ENCODE measurements around the gene MYH16.

MYH16 gene

DNA sequence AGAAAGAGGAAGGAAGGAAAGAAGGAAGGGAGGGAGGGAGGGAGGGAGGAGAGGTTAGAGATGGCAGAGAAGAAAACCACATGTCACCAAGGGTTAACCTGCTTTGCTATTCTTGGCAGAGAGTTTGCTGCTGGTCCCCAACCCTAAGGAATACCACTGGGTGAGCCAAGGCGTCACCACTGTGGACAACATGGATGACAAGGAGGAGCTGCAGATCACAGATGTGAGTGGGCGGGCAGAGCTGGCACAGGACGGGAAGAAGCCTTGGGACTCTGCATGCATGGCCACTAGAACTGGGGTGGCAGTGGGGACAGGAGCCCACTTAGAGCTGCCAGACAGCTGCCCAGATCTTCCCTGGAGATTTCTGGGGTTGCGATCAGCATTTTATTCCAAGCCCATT, 17.2 kb upstream of the MYH16 start:
- TF ChIP-seq, protein P1, sequence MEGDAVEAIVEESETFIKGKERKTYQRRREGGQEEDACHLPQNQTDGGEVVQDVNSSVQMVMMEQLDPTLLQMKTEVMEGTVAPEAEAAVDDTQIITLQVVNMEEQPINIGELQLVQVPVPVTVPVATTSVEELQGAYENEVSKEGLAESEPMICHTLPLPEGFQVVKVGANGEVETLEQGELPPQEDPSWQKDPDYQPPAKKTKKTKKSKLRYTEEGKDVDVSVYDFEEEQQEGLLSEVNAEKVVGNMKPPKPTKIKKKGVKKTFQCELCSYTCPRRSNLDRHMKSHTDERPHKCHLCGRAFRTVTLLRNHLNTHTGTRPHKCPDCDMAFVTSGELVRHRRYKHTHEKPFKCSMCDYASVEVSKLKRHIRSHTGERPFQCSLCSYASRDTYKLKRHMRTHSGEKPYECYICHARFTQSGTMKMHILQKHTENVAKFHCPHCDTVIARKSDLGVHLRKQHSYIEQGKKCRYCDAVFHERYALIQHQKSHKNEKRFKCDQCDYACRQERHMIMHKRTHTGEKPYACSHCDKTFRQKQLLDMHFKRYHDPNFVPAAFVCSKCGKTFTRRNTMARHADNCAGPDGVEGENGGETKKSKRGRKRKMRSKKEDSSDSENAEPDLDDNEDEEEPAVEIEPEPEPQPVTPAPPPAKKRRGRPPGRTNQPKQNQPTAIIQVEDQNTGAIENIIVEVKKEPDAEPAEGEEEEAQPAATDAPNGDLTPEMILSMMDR (IDR thresholded peaks at IDR 0.05; ENCODE audit: unreplicated experiment in 3 of 3) = no peak
- Mint-ChIP-seq H3K27me3 (ENCODE audit: low read depth) (peaks cover 3% of the 10 kb centered on the region), H3K27ac (no peak overlapping the region), H3K9me3 (no peaks in the 10 kb centered on the region), H3K4me1 (no peaks in the 10 kb centered on the region), H3K4me3 (no peak overlapping the region), H3K36me3 (ENCODE audit: low read depth) (no peaks in the 10 kb centered on the region)

DNA sequence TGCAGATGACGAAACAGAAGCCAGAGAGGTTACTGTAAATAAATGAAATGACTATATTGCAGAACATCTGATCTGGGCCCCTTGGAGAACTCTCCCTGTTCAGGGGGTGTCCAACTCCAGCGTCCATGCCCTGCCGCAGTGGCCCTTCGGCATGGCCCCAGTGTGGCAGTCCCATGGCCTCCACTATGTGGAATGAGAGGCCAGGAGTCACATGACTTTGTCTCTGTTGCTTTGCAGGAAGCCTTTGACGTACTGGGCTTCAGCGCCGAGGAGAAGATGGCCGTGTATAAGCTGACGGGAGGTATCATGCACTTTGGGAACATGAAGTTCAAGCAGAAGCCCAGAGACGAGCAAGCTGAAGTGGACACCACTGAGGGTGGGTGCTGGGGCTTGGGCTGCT, 15.6 kb upstream of the MYH16 start:
- no peak overlapping the region for H3K27ac Mint-ChIP-seq
- H3K4me1 Mint-ChIP-seq = no peaks in the 10 kb centered on the region
- no peaks in the 10 kb centered on the region for H3K9me3 Mint-ChIP-seq
- no peaks in the 10 kb centered on the region for H3K36me3 Mint-ChIP-seq (ENCODE audit: low read depth)
- peaks cover 7% of the 10 kb centered on the region for H3K27me3 Mint-ChIP-seq (ENCODE audit: low read depth)
- no peak overlapping the region for H3K4me3 Mint-ChIP-seq
- TF ChIP-seq, protein P1 (IDR thresholded peaks at IDR 0.05; ENCODE audit: unreplicated experiment in 3 of 3) = no peak

DNA sequence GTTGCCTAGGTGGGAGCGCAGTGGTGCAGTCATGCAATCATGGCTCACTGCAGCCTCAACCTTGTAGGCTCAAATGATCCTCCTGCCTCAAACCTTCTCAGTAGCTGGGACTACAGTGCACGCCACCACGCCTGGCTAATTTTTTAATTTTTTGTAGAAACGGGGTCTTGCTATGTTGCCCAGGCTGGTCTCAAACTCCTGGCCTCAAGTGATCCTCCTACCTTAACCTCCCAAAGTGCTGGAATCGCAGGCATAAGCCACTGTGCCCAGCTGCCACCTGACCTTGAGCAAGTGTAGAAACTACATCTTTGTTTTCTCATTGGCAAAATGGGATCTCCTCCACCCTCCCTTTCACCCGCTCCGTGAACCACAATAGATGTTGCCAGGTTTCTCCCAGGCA, 15.0 kb upstream of the MYH16 start:
- Mint-ChIP-seq H3K4me1 (no peaks in the 10 kb centered on the region), H3K36me3 (ENCODE audit: low read depth) (no peaks in the 10 kb centered on the region), H3K27me3 (ENCODE audit: low read depth) (peaks cover 10% of the 10 kb centered on the region), H3K4me3 (no peak overlapping the region), H3K27ac (no peak overlapping the region), H3K9me3 (no peaks in the 10 kb centered on the region)
- TF ChIP-seq, protein P1 (IDR thresholded peaks at IDR 0.05; ENCODE audit: unreplicated experiment in 3 of 3) = no peak

DNA sequence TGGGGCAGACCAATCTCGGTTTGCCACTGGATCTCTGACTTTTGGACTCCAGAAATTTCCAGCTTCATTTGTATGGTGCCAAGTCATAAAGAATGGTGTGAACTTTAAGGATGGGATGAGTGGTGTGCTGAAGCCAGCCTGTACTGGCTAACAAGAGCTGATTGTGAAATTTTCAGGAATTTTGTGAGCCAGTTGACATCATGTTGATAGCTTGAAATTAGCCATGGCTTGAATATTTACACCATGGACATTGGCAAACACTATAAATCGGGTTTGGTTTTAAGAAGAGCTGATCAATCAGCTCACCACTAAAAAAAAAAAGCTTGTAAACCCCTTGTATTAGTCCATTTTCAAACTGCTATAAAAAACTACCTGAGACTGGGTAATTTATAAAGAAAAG, 14.1 kb upstream of the MYH16 start:
- no peaks in the 10 kb centered on the region for H3K4me1 Mint-ChIP-seq
- H3K36me3 Mint-ChIP-seq (ENCODE audit: low read depth) = no peaks in the 10 kb centered on the region
- H3K9me3 Mint-ChIP-seq = no peaks in the 10 kb centered on the region
- no peak overlapping the region for H3K27ac Mint-ChIP-seq
- no peak overlapping the region for H3K4me3 Mint-ChIP-seq
- TF ChIP-seq, protein P1 (IDR thresholded peaks at IDR 0.05; ENCODE audit: unreplicated experiment in 3 of 3) = no peak
- peaks cover 13% of the 10 kb centered on the region for H3K27me3 Mint-ChIP-seq (ENCODE audit: low read depth)

DNA sequence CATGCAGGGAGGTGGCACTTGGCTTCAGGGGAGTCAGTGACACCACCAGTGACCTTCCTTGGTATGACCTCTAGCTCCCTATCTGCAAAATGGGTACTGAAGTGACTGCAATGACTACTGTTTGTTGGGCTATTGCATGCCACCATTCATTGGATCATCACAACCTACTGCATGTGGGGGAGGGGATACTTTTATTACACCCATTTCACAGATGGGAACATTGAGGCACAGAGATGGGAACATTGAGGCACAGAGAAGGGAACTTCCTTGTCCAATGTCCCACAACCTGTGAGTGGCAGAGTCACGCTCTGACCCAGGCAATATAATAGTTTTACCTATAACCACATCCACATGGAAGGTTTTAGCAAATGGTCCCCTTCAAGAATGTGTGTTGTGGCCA, 12.2 kb upstream of the MYH16 start:
- H3K4me3 Mint-ChIP-seq = no peak overlapping the region
- no peaks in the 10 kb centered on the region for H3K9me3 Mint-ChIP-seq
- peaks cover 18% of the 10 kb centered on the region for H3K27me3 Mint-ChIP-seq (ENCODE audit: low read depth)

DNA sequence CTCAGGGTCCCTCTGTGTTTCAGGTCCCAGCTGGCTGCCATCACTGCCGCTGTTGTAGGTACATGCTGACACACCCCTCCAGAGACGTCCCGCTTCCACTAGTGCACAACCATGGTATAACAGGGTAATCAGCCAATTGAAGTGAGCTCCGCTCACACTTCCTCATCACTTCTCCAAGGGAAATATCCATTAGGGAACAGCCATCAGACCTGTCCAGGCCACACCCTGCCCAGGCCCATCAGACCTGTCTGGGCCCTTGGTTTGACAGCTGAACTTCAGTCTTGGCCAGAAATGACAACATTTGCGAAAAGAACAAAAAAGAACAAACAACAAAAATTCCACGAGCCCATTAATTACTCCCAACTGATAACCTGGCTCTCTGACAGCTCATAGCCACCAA, 11.0 kb upstream of the MYH16 start:
- peaks cover 23% of the 10 kb centered on the region for H3K27me3 Mint-ChIP-seq (ENCODE audit: low read depth)

More for the DNA sequence above, 12.2 kb upstream of the MYH16 start:
- H3K36me3 Mint-ChIP-seq (ENCODE audit: low read depth) = no peaks in the 10 kb centered on the region
- no peaks in the 10 kb centered on the region for H3K4me1 Mint-ChIP-seq
- no peak overlapping the region for H3K27ac Mint-ChIP-seq
- TF ChIP-seq, protein P1 (IDR thresholded peaks at IDR 0.05; ENCODE audit: unreplicated experiment in 3 of 3) = no peak

More for the DNA sequence above, 11.0 kb upstream of the MYH16 start:
- Mint-ChIP-seq H3K4me1 (no peaks in the 10 kb centered on the region), H3K9me3 (no peaks in the 10 kb centered on the region), H3K27ac (no peak overlapping the region), H3K36me3 (ENCODE audit: low read depth) (no peaks in the 10 kb centered on the region), H3K4me3 (no peak overlapping the region)
- TF ChIP-seq, protein P1 (IDR thresholded peaks at IDR 0.05; ENCODE audit: unreplicated experiment in 3 of 3) = no peak

Measured in nephron (organoid).